Activated CD8-positive, alpha-beta memory T cell treated with anti-CD3 and anti-CD28 coated beads, Interleukin-2, amount 50 U/mL, for 1 hour (primary cell): ENCODE data around the gene FBXL17.
"Not testable (repeated sequence)": the region's sequence is repeated elsewhere in the genome, so short reads cannot be mapped to it uniquely, and the experiment has no call there.

Source experiments
- DNase-seq: peaks from one replicate; pipeline ENCODE4 v3.0.0-alpha.2; 2020; ENCODE audit errors: extremely low read depth

FBXL17 gene

GRCh38 chr5:108381954-108382783 is at the start of gene FBXL17:
TSS of gene FBXL17 (minus strand) at chr5:108382098.
- peak; percentile 84 for DNase-seq

- no peak for DNase-seq
Measured at GRCh38 chr5:108430931-108431608, 49.2 kb upstream of the FBXL17 start.

- no peak for DNase-seq
Measured at GRCh38 chr5:108421713-108422112, 39.8 kb upstream of the FBXL17 start.

GRCh38 chr5:108420755-108421154 is 38.9 kb upstream of the FBXL17 start:
- no peak for DNase-seq

- DNase-seq, result no peak
Measured at GRCh38 chr5:108420158-108420557, 38.3 kb upstream of the FBXL17 start.

- no peak for DNase-seq
Measured at GRCh38 chr5:108418197-108418596, 36.3 kb upstream of the FBXL17 start.

GRCh38 chr5:108417166-108417670 is 35.3 kb upstream of the FBXL17 start:
- no peak for DNase-seq

- DNase-seq, result no peak
Measured at GRCh38 chr5:108415726-108416125, 33.8 kb upstream of the FBXL17 start.

GRCh38 chr5:108409786-108410185 is 27.9 kb upstream of the FBXL17 start:
- DNase-seq, result no peak

- not testable (repeated sequence) for DNase-seq
Measured at GRCh38 chr5:108405201-108405600, 23.3 kb upstream of the FBXL17 start.

- no peak for DNase-seq
Measured at GRCh38 chr5:108398964-108399363, 17.1 kb upstream of the FBXL17 start.

GRCh38 chr5:108396837-108397236 is 14.9 kb upstream of the FBXL17 start:
- not testable (repeated sequence) for DNase-seq

GRCh38 chr5:108387758-108388157 is 5.9 kb upstream of the FBXL17 start:
- DNase-seq, result no peak

- no peak for DNase-seq
Measured at GRCh38 chr5:108386345-108387061, 4.6 kb upstream of the FBXL17 start.

GRCh38 chr5:108384741-108385140 is 2.8 kb upstream of the FBXL17 start:
- DNase-seq, result no peak

- no peak for DNase-seq
Measured at GRCh38 chr5:108382784-108383330, 959 bp upstream of the FBXL17 start.

GRCh38 chr5:108381350-108381953 is 446 bp downstream of the FBXL17 start:
- no peak for DNase-seq

GRCh38 chr5:108380531-108381349 is 1.2 kb downstream of the FBXL17 start:
- no peak for DNase-seq

- DNase-seq, result no peak
Measured at GRCh38 chr5:108379722-108380530, 2.0 kb downstream of the FBXL17 start.

- DNase-seq, result no peak
Measured at GRCh38 chr5:108375768-108376167, 6.1 kb downstream of the FBXL17 start.
